HG02610 (cell line): ENCODE results near the gene SPPL3.

Experiments used
- ATAC-seq: cut with Tn5 transposase; IDR thresholded peaks from one replicate; pipeline ENCODE4 v1.9.1; 2021; ENCODE audit warnings: mild to moderate bottlenecking, moderate library complexity; ENCODE audit not compliant: unreplicated experiment

SPPL3 gene

DNA sequence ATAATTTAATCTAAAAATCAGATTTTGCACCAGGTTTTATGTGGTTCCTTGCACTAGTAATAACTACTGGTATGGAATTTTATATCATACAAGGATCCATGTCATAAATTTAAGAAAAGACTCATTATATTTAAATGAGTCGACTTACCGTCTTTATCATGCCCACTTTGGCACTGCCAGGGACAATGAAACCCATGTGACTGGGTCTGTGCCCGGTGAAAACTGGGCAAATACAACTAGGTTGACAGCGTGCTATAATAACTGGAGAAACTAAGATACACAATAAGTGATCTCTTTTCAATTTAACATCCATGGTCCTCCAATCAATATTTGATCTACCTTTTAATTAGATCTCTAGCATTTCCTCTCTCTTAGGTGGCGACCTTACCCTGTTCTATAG, 114.0 kb downstream of the SPPL3 start:
- no peak for ATAC-seq

DNA sequence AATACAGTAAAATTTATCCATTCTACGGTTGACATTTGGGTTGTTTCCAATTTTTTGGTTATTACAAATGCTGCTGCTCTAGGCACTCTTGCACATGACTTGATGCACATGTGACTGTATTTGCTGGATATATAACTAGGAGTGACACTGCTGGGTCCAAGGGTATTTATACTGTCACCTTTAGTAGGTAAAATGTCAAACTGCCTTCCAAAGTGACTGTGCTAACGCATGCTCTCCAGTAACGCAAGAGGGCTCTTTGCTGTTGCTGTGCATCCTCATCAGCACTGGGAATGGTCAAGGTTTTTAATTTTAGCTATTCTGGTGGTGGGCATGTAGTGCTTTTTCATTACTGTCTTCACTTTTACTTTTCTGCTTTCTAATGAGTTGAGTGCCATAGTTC, 116.3 kb downstream of the SPPL3 start:
- no peak for ATAC-seq

DNA sequence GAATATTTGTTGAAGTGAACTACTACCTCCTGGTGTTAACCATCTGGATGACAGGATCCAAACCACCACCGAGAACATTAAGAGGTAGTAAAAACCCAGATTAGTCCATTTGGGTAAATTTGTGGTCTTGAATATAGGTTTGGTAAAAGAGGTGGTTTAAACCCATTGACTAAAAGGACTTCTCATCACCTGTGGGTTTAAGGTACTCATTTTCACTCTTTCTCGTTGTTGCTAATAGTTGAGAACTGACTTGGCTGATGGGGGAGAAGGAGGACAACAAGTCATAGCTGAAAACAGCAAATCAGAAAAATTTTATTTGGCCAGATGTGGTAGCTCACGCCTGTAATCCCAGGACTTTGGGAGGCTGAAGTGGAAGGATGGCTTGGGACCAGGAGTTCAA, 119.4 kb downstream of the SPPL3 start:
- no peak for ATAC-seq

DNA sequence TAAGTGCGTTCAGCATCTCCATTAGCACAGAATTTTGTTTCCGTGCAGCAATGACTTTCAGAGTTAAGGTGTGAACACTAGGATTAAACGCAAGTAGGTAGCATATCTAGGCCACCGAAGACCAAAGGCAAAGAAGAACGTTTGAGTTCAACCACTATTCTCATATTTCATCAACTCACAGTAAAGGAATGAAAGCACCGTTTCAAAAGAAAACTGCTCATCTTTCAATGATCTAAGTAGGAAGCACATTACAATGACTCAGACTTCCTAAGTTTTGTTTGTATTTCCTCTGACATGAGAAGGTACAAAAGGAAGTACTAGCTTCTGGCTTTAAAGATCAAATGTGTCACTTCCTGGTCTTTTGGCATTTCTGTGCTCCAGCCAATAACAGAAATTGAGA, 121.0 kb downstream of the SPPL3 start:
- ATAC-seq, result no peak

DNA sequence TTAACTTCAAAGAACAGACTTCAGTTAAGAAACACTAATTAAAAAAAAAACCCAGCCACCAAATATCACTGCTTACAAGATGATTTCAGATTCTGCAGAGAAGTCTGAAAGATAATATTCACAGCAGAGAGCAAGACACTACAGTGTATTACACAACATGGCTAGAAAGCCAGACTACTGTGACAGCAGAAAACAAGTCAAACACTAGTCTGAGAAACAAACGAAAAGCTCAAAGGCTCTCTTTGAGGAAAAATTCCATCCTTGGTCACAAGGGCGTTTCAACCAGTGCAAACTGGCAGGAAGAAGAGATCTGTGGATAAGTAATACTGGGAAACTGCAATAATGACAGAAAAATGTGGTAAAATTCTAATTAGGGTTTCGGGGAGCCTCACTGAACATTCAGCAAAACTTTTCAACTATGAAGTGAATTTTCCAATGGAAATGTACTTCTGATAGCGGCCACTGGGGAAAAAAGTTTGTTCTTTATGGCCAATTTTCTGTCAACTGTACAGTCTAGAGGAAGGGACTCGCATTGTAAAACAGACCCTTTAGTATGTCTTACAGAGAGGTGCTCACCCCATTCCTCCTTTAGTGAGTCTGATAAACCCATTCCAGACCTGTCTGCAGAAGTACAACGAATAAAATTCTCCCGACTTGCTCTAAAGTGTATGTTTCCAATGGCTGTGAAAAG, 128.2 kb downstream of the SPPL3 start:
- no peak for ATAC-seq

DNA sequence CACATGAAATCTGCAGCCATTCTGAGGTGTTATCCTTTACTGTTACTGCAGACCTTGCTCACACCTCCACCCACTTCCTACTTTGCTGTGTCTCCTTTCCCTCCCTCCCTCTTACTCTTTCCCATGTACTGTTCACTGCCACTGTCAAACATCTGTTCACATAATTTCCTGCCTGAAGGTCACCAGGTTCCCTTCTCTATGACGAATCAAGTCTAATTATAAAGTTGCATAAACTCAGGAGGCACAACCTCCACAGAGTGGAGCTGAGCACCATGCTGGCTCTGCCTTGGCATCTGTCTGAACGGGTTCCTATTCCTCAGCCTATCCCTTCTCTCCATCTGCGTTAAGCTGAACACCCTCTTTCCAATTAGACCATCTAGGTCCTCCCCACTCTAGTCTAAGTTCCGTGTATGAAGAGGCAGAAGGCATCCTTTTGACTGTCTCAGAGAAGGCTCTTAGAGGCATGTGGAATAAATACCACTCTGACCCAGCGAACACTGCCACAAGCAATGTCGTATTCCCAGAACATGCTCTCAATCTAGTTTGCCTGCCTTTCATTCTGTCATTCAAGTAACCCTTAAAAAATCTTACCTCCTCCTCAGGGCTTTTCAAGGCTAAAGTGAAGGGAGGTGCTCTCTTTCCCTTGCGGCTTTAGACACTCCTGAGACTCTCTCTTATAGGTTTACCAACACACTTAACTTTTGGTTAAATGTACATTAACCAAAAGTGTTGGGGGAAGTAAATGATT, 129.8 kb downstream of the SPPL3 start:
- ATAC-seq, result no peak

DNA sequence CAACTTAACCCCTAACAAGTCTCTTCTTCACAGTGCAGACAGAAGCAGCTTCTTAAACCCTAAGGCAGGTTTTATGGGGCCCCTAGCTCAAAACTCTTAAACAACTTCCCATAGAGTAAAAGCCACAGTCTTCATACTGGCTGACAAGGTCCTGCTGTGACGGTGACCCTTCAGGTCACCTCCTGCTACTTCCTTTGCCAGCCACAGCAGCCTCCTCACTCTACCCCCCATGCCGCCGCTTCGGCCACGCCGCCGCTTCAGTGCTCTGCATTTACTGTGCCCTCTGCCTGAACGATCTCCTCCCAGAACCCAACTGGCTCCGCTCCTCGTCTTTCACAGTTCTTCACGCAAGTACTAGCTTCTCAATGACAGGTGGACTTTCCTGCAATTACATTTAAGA, 133.1 kb downstream of the SPPL3 start:
- no peak for ATAC-seq

DNA sequence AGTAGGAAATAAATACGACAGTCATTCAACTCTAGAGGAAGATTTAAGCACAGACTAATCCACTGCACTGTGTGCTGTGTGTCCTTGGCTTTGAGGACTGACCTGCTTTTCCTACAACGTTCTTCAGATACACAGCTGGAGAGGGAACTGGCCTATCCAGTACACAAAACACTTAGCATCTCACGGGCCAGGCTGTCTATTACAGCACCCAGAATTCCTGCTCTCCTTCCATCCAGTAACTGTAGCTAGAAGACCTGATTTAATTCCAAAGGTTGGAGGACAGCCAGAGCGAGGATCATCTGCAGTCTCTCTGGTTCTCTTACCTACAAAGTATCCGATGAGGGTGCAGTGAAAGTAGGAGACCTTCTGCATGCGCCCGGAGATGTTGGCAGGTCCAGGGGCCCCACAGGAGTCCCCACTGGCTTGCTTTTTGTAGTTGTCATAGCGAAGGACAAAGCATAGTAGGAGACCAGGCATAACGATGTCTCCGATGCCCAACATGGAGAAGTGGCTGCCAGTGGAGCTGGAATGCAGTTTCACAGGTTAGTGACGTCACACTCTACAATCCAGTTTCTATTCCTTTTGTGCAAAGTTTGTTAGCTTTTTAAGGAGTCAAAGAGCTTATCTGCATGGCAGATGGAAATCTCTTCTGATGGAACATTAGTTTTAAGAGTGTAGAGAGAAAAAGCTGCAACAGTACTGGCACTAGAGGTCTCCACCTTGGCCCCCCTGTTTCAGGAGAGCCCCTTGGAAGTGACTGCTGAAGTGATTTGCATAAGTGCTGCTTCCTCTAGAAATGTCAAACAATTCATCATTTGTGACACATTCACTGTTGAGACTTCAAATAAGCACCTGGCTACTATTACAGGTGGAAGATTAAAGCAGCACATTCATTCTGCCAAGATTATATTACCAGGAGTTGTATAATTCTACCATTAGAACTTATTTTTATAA, 136.8 kb downstream of the SPPL3 start:
- ATAC-seq, result no peak

DNA sequence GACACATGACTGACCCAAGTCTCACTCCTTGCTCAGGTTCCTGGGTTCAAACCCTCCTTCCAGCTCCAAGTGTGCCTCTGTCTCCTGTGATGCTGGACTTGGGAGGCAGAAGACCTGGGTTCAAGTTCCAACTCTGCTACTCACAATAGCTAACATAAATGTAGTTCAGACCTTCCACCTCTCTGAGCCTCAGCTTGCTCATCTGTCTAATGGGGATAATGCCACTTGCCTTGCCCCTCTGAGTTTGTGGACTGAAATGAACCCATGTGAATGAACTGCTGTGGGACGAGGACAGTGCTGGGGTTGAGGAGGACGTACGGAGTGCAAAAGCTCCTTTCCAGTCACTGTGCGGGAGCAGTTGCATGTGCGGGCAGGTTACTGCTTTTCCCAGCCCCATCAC, 137.6 kb downstream of the SPPL3 start:
- ATAC-seq, result no peak

DNA sequence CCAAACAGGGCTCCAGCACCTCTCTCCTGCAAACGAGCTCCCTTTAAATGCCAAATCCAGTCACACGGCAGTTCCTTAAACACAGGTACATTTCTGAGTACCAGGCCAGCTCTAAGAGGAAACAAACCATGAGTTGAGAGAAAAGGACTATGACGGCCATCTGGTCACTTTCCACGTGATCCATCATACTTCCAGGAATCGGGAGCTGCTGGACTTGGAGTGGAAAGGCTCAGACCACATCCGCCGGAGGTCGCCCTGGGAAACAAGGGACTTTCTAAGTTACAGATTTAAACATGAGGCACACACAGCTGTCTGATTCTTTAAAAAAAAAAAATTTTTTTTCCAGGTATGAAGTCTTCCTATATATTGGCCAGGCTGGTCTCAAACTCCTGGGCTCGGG, 139.3 kb downstream of the SPPL3 start:
- ATAC-seq, result no peak

DNA sequence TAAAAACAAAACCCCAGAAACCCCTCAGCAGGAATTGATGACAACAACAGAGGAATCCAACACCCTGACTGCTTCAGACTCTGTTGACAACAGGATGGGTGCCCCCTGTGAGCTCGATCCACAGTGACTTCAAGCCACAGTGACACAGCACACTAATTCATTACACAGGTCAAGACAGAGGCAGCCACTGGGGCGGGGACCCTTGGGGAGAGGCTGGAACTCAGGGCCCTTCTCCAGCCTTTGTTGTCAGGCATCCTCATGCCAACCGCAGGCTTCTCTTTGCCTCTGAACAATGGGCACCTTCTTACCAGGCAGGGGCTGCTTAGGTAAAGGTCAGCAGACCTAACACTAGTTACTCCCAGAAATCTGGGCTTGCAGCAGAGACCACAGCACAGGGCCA, 140.9 kb downstream of the SPPL3 start:
- no peak for ATAC-seq

DNA sequence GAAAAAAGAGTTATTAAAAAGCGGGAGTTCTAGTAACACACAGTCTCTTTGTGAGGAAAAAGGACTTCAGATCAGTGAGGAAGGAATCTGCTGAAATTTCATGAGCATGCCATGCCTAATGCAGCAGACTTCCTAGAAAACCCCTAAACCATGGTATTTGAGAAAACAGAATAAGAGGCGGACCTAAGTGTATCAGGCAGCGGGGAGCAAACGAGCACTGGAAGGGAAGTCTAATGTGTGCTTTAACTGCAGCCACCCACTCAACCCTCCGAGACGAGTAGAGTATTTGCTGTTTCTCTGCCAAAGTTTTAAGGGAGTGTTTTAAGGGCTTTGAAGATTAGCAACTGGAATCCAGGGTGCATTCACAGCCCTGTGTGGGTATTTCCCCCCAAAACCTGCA, 142.1 kb downstream of the SPPL3 start:
- ATAC-seq, result no peak

DNA sequence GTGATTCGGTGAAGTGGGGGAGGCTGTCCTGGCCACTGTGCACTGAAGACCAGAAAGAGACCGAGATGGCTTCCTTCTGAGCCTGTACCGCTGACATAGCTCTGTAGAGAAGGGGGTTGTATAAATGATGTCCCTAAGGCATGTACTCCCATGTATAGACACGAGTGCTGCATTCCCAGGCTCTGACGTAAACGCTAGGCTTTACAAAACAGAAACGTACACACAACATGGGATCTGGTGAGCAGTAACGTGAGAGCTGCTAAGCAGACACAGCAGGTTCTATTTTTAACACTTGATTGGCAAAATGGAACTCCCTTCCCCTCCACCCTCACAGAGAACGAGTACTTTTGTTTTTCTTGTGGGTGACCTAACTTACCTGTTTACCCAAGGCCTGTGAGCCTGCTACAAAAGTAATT, 142.6 kb downstream of the SPPL3 start:
- ATAC-seq, result no peak

DNA sequence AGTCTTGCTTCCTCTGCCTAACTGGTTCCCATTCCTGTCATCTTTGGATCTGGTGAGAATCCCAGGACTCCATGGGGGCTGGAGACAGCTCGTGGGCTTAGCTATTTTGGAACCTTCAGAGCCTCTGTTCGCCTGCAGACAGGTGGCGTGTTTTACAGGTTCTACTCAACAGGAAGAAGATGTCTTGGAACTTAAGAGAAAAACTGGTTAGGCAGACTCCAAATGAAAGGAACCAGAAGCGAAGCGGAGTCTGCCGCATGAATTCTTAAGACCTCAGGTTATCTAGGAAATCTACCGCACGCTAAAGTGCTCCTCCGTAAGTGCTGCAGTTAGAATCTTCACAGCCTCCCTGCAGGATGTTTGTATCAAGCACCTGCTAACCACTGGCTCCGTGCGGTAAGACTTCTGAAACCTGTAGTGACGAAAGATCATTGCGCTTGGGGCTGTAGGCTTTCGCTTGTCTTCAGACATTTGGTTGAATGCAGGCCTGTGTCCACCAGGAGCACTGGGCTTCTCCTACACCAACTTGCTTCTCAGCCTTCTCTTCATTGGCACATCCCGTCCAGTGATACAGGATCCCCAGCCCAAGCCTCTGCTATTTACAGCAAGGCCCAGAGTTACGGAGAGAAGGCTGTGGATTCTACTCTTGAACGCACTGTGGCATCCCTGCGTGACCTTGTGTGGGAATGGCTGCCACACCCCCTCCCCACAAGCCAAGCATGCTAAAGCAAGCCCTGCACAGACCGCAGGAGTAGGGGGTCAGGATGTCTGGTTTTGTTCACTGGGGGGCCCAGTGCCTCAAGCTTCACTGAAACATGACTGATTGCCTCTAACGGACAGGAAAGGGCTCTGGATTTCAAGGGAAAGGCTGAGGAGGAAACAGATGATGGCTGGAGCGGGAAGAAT, 143.6 kb downstream of the SPPL3 start:
- ATAC-seq, result no peak

DNA sequence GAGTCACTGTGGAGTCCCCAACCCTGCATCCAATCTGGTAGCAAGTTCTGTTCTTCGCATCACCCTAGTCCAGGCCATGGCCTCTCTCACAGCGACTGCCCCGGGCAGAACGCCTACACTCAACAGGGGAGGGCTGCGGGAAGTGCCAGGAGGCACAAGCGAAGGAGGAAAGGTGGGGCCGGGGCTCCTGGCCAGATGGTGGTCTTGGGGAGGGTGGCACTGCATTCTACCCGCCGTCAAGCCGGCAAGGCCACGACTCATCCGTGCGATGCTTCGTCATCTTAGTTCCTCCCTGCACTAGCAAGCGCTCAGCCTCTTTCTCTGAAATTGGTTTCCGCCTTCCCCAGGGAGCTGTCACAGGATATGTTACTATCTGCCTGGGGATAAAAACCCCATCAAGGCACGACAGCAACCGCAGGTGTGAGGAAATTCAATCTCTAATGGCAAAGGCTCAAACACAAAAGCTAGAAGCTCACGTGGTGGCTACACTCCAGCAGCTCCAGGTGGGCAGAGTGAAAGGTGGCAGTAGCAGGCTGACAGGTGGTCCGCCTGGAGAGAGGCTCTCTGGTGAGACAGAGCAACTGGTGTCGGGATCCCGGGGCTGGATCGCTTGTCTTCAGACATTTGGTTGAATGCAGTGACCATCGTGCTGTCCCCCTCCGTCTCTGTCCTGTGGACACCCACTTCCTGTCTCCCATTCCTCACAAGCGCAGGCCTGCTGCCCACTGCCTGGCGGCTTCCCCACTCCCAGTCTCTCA, 144.4 kb downstream of the SPPL3 start:
- ATAC-seq, result no peak

DNA sequence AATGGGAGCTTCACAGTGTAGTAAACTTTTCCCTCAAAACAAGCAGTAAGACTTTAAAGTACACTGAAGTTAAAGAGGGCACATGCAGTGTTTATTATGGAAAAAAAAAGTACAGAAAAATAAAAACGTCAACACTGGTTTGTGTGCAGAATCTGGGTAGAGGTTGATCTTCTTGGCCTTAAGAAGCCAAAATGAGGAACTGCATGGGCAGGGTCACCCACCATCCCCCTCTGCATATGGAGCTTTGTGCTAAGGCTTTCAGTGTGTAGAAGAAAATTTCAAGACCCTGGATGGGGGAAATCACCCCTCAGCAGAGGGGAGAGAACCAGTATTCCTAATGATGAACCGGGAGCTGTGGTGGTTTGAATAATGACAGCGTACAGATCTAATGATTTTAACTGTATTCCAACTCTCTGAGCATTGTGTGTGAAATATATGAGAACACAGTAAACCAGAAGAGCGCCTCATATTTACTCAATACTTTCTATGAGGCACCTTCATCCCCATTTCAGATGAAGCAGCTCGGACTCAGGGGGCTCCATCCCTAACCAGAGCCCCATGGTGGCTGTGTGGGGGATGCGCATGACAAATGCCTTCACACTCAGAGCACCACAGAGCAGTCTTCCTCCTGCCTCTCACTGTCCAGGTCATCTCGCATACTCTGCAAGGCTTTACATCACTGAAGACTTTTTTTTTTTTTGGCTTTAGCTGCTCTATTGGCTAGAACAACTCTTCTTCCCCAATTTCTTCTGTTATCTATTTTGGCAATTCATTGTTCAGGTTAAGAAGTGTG, 145.2 kb downstream of the SPPL3 start:
- ATAC-seq, result no peak

DNA sequence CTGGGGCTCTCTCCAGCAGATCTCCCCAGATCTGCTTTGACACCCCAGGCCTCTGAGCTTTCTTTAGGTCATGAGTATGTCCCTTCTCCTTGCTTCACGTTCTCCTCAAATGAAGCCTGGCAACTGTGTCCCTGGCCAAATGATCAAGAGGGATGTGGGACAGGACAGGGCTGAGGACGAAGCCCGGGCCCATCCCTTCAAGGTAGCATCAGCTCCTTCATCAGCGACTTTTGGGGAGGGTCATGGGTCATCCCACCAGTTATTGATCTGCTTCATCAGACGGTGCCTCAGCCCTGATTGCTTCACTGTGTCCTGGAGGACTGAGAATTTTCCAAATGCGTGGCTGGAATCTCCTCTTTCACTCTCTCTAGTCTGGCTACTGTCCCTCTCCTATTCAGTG, 146.2 kb downstream of the SPPL3 start:
- ATAC-seq, result no peak

DNA sequence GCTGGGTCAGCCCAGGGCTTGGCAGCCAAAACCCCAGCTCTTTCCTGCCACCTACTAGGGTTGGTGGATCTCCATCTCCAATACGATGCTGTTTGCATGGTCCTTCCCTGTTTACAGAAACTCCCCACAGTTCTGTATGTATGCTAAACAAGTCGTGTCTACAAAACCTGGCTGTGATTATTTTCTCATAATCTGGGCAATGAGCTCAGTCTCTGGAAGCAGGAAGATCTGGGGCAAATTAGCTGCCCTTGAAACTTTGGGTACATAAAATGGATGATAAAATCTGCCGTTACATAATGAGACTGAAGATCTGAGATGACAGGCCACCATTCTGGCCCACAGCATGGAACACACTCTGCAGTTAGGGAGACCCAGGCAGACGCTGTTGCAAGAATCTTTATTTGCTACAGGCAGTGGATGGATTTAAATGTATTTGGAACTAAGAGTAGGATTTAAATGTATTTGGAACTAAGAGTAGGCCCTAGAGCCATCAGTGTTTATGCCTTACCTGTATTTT, 146.9 kb downstream of the SPPL3 start:
- no peak for ATAC-seq

DNA sequence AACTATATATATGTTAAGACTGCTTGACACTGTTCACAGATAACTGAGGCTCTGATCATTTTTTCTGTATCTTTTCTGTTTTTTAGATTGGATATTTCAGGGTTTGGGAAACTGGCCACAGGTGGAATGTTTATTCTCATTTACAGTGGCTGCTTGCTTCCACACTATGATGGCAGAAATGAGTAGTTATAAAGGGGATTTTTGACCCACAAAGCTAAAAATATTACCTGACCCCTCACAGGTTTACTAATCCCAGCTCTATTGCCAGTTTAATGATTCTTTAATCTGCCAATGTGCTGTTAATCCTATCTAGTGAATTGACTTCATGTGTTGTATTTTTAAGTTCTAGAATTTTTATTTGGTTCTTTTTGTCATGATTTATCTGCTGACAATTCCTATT, 148.9 kb downstream of the SPPL3 start:
- ATAC-seq, result no peak
